ENCODE results near the gene PPP1R36. TPM values are rescaled to one million over a fixed set of nuclear protein-coding genes. Genes with fewer than 3 reads are reported as not detected.
"Not testable (repeated sequence)": the region's sequence is repeated elsewhere in the genome, so short reads cannot be mapped to it uniquely, and the experiment has no call there.

Gene PPP1R36
- polyA plus RNA-seq, 1 donor from 2014 or later = not detected

GRCh38 chr14:64605926-64606685, 56.3 kb downstream of the PPP1R36 start:
- Mint-ChIP-seq H3K4me1 (peaks cover 0 to 3% (median 0%) of the 10 kb centered on the region in 3 donors), H3K36me3 (peaks cover 3% of the 10 kb centered on the region), H3K9me3 (no peaks in the 10 kb centered on the region), H3K27ac (no peak overlapping the region), H3K27me3 (peaks cover 22% of the 10 kb centered on the region), H3K4me3 (no peak overlapping the region)

GRCh38 chr14:64610049-64610746, 60.4 kb downstream of the PPP1R36 start:
- no peaks in the 10 kb centered on the region for H3K36me3 Mint-ChIP-seq
- H3K4me3 Mint-ChIP-seq = no peak overlapping the region
- H3K9me3 Mint-ChIP-seq = no peaks in the 10 kb centered on the region
- H3K4me1 Mint-ChIP-seq = peaks cover 0 to under 1% (median 0%) of the 10 kb centered on the region in 3 donors
- H3K27me3 Mint-ChIP-seq = peaks cover 11% of the 10 kb centered on the region
- H3K27ac Mint-ChIP-seq = no peak overlapping the region

GRCh38 chr14:64611358-64612020, 61.7 kb downstream of the PPP1R36 start:
- Mint-ChIP-seq H3K4me1 (no peaks in the 10 kb centered on the region), H3K27ac (no peak overlapping the region), H3K27me3 (peaks cover 4% of the 10 kb centered on the region), H3K9me3 (no peaks in the 10 kb centered on the region), H3K4me3 (no peak overlapping the region), H3K36me3 (no peaks in the 10 kb centered on the region)

- Mint-ChIP-seq H3K36me3 (no peaks in the 10 kb centered on the region), H3K27me3 (peaks cover 2% of the 10 kb centered on the region), H3K4me3 (no peak overlapping the region), H3K4me1 (no peaks in the 10 kb centered on the region), H3K27ac (no peak overlapping the region), H3K9me3 (no peaks in the 10 kb centered on the region)
Observed at GRCh38 chr14:64612021-64612380, 62.2 kb downstream of the PPP1R36 start.

- Mint-ChIP-seq H3K4me1 (no peaks in the 10 kb centered on the region), H3K4me3 (no peak overlapping the region), H3K27ac (no peak overlapping the region), H3K36me3 (no peaks in the 10 kb centered on the region), H3K27me3 (peaks cover 2% of the 10 kb centered on the region), H3K9me3 (no peaks in the 10 kb centered on the region)
Observed at GRCh38 chr14:64612971-64613666, 63.4 kb downstream of the PPP1R36 start.

GRCh38 chr14:64614166-64614565, 64.4 kb downstream of the PPP1R36 start:
- H3K27me3 Mint-ChIP-seq = peaks cover 4% of the 10 kb centered on the region
- H3K4me3 Mint-ChIP-seq = no peak overlapping the region
- no peaks in the 10 kb centered on the region for H3K36me3 Mint-ChIP-seq
- H3K27ac Mint-ChIP-seq = no peak overlapping the region
- H3K9me3 Mint-ChIP-seq = no peaks in the 10 kb centered on the region
- H3K4me1 Mint-ChIP-seq = no peaks in the 10 kb centered on the region

- Mint-ChIP-seq H3K27me3 (peaks cover 10% of the 10 kb centered on the region), H3K36me3 (no peaks in the 10 kb centered on the region)
Observed at GRCh38 chr14:64614805-64615391, 65.1 kb downstream of the PPP1R36 start.

GRCh38 chr14:64617872-64618408, 68.2 kb downstream of the PPP1R36 start:
- not testable (repeated sequence) for H3K27ac Mint-ChIP-seq, H3K36me3 Mint-ChIP-seq, H3K4me3 Mint-ChIP-seq, H3K4me1 Mint-ChIP-seq, H3K9me3 Mint-ChIP-seq
- peaks cover 10% of the 10 kb centered on the region for H3K27me3 Mint-ChIP-seq

More at GRCh38 chr14:64614805-64615391, 65.1 kb downstream of the PPP1R36 start:
- Mint-ChIP-seq H3K27ac (no peak overlapping the region), H3K4me3 (no peak overlapping the region), H3K4me1 (no peaks in the 10 kb centered on the region), H3K9me3 (no peaks in the 10 kb centered on the region)

GRCh38 chr14:64620910-64621309, 71.1 kb downstream of the PPP1R36 start:
- no peak overlapping the region for H3K4me3 Mint-ChIP-seq
- no peaks in the 10 kb centered on the region for H3K36me3 Mint-ChIP-seq
- H3K27ac Mint-ChIP-seq = no peak overlapping the region
- H3K4me1 Mint-ChIP-seq = no peaks in the 10 kb centered on the region
- no peaks in the 10 kb centered on the region for H3K9me3 Mint-ChIP-seq
- H3K27me3 Mint-ChIP-seq = peaks cover 17% of the 10 kb centered on the region

GRCh38 chr14:64623554-64624165, 73.9 kb downstream of the PPP1R36 start:
- Mint-ChIP-seq H3K4me3 (no peak overlapping the region), H3K4me1 (no peaks in the 10 kb centered on the region), H3K27ac (no peak overlapping the region), H3K27me3 (peaks cover 19% of the 10 kb centered on the region), H3K9me3 (no peaks in the 10 kb centered on the region), H3K36me3 (no peaks in the 10 kb centered on the region)

- no peak overlapping the region for H3K4me3 Mint-ChIP-seq
- H3K9me3 Mint-ChIP-seq = no peaks in the 10 kb centered on the region
- peaks cover 11% of the 10 kb centered on the region for H3K27me3 Mint-ChIP-seq
- no peak overlapping the region for H3K27ac Mint-ChIP-seq
- peaks cover 0 to 2% (median 0%) of the 10 kb centered on the region in 3 donors for H3K4me1 Mint-ChIP-seq
- no peaks in the 10 kb centered on the region for H3K36me3 Mint-ChIP-seq
Observed at GRCh38 chr14:64625386-64626232, 75.8 kb downstream of the PPP1R36 start.

GRCh38 chr14:64628940-64629408, 79.2 kb downstream of the PPP1R36 start:
- H3K36me3 Mint-ChIP-seq = no peaks in the 10 kb centered on the region
- no peak overlapping the region for H3K27ac Mint-ChIP-seq
- H3K9me3 Mint-ChIP-seq = no peaks in the 10 kb centered on the region
- H3K4me1 Mint-ChIP-seq = peaks cover 4 to 8% (median 4%) of the 10 kb centered on the region in 3 donors
- H3K27me3 Mint-ChIP-seq = peaks cover 5% of the 10 kb centered on the region
- no peak overlapping the region for H3K4me3 Mint-ChIP-seq

- Mint-ChIP-seq H3K36me3 (no peaks in the 10 kb centered on the region), H3K4me1 (peaks cover 4 to 8% (median 4%) of the 10 kb centered on the region in 3 donors), H3K4me3 (no peak overlapping the region), H3K9me3 (no peaks in the 10 kb centered on the region), H3K27me3 (peaks cover 1% of the 10 kb centered on the region), H3K27ac (no peak overlapping the region)
Observed at GRCh38 chr14:64630778-64631177, 81.0 kb downstream of the PPP1R36 start.
